Loucy (cell line): ENCODE data around the gene SMARCAD1.

Experiments
- EZH2phosphoT487 ChIP-seq: fragments of 200-600 bp; IDR thresholded peaks from 2 replicates; pipeline ENCODE4 v1.6.1; 2018; ENCODE audit warnings: antibody characterized with exemption, mild to moderate bottlenecking, moderate library complexity, borderline replicate concordance
- TF ChIP-seq, protein P1 (sequence below): fragments of 200-600 bp; sonication (generic); conservative IDR thresholded peaks from 2 replicates; pipeline ENCODE4 v1.5.1; 2014; ENCODE audit warnings: mild to moderate bottlenecking, antibody characterized with exemption, low read length

DNA sequence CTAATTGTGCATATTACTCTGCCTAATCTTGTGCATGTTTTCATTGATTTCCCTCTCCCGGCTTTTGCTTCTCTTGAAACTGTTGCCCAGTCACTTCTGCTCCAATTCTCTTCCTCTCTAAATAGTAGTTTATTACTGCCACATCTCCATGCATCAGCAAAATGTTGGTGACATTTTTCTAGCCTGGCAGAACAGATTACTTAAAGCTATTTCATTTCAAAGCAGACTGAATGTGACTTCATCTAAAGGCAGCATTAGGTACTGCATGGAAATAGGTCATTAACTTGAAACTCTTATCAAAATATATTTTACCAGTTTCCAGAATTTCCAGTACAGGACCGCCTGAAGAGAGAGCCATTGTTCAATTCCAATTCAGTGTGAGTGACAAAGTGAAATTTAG, 82.6 kb downstream of the SMARCAD1 start:
- TF ChIP-seq, protein P1, sequence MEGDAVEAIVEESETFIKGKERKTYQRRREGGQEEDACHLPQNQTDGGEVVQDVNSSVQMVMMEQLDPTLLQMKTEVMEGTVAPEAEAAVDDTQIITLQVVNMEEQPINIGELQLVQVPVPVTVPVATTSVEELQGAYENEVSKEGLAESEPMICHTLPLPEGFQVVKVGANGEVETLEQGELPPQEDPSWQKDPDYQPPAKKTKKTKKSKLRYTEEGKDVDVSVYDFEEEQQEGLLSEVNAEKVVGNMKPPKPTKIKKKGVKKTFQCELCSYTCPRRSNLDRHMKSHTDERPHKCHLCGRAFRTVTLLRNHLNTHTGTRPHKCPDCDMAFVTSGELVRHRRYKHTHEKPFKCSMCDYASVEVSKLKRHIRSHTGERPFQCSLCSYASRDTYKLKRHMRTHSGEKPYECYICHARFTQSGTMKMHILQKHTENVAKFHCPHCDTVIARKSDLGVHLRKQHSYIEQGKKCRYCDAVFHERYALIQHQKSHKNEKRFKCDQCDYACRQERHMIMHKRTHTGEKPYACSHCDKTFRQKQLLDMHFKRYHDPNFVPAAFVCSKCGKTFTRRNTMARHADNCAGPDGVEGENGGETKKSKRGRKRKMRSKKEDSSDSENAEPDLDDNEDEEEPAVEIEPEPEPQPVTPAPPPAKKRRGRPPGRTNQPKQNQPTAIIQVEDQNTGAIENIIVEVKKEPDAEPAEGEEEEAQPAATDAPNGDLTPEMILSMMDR = peak; percentile 37
- no peak for TF ChIP-seq EZH2phosphoT487
